Adipose tissue (tissue), 3 donors: ENCODE results near the gene INPP5D. TPM values are rescaled to one million over a fixed set of nuclear protein-coding genes. Genes with fewer than 3 reads are reported as not detected.
"Not testable (repeated sequence)": the region's sequence is repeated elsewhere in the genome, so short reads cannot be mapped to it uniquely, and the experiment has no call there.

ENCODE experiments used
- H3K27ac ChIP-seq: one replicate; pipeline ENCODE4 v1.5.1; 2013; ENCODE audit warnings: low read depth, low read length
- WGBS, 3 donors: extraction: QIAGEN DNeasy Blood & Tissue Kit; methylation state at CpG; one replicate each; pipeline ENCODE4 v1.1.7; 2013; 5-methylcytosine and 5-hydroxymethylcytosine counted together
- polyA plus RNA-seq, 3 donors: library from polyadenylated mRNA; stranded (reverse); fragments of 200-250 nt; gene quantifications; one replicate each; pipeline ENCODE4 v1.2.3, GENCODE V29; 2013
- donor health status: healthy with polysubstance abuse.
- donor health status: Bipolar disorder and iron deficiency.
- donor health status: healthy.

INPP5D gene
- polyA plus RNA-seq, 3 donors = 2.8 to 15.2 (median 8.1) TPM

- no peak overlapping the region for H3K27ac ChIP-seq
- WGBS, 3 donors = 91 to 98% (median 96%) methylated on average over 3 of the region's 3 CpGs
Measured at GRCh38 chr2:233143700-233144331, 83.7 kb downstream of the INPP5D start.

- no peak overlapping the region for H3K27ac ChIP-seq
- WGBS, 3 donors = 79 to 94% (median 94%) methylated on average over 8 of the region's 8 CpGs
Measured at GRCh38 chr2:233145726-233146125, 85.6 kb downstream of the INPP5D start.

- WGBS, 3 donors = 87 to 91% (median 89%) methylated on average over 11 of the region's 11 CpGs
- H3K27ac ChIP-seq = no peak overlapping the region
Measured at GRCh38 chr2:233146194-233146593, 86.1 kb downstream of the INPP5D start.

GRCh38 chr2:233147136-233147828 is 87.1 kb downstream of the INPP5D start:
- H3K27ac ChIP-seq = no peak overlapping the region
- WGBS, 3 donors = 72 to 88% (median 86%) methylated on average over 22 of the region's 22 CpGs

GRCh38 chr2:233147829-233148167 is 87.7 kb downstream of the INPP5D start:
- 72 to 93% (median 92%) methylated on average over 1 of the region's 1 CpG for WGBS, 3 donors
- H3K27ac ChIP-seq = no peak overlapping the region

- WGBS, 3 donors = 79 to 87% (median 84%) methylated on average over 10 of the region's 10 CpGs
- no peak overlapping the region for H3K27ac ChIP-seq
Measured at GRCh38 chr2:233148354-233148753, 88.2 kb downstream of the INPP5D start.

- no peak overlapping the region for H3K27ac ChIP-seq
- WGBS, 3 donors = 21 to 57% (median 39%) methylated on average over 5 of the region's 5 CpGs
Measured at GRCh38 chr2:233152541-233152940, 92.4 kb downstream of the INPP5D start.

GRCh38 chr2:233153146-233153798 is 93.1 kb downstream of the INPP5D start:
- H3K27ac ChIP-seq = no peak overlapping the region
- 81 to 88% (median 82%) methylated on average over 9 of the region's 9 CpGs for WGBS, 3 donors

GRCh38 chr2:233156001-233156400 is 95.9 kb downstream of the INPP5D start:
- H3K27ac ChIP-seq = no peak overlapping the region
- WGBS, 3 donors = 69 to 95% (median 83%) methylated on average over 4 of the region's 4 CpGs

- WGBS, 3 donors = 77 to 97% (median 93%) methylated on average over 5 of the region's 5 CpGs
- not testable (repeated sequence) for H3K27ac ChIP-seq
Measured at GRCh38 chr2:233156461-233156860, 96.3 kb downstream of the INPP5D start.

- WGBS, 3 donors = 66 to 84% (median 72%) methylated on average over 11 of the region's 11 CpGs
- no peak overlapping the region for H3K27ac ChIP-seq
Measured at GRCh38 chr2:233161730-233162129, 101.6 kb downstream of the INPP5D start.

GRCh38 chr2:233162770-233163169 is 102.6 kb downstream of the INPP5D start:
- H3K27ac ChIP-seq = no peak overlapping the region
- WGBS, 3 donors = 76 to 87% (median 85%) methylated on average over 8 of the region's 8 CpGs

- H3K27ac ChIP-seq = no peak overlapping the region
- WGBS, 3 donors = 67 to 76% (median 72%) methylated on average over 18 of the region's 18 CpGs
Measured at GRCh38 chr2:233163486-233164103, 103.5 kb downstream of the INPP5D start.

- WGBS, 3 donors = 75 to 84% (median 76%) methylated on average over 17 of the region's 17 CpGs
- H3K27ac ChIP-seq = no peak overlapping the region
Measured at GRCh38 chr2:233164128-233164635, 104.0 kb downstream of the INPP5D start.

GRCh38 chr2:233164967-233165366 is 104.8 kb downstream of the INPP5D start:
- 76 to 84% (median 76%) methylated on average over 4 of the region's 4 CpGs for WGBS, 3 donors
- no peak overlapping the region for H3K27ac ChIP-seq

- no peak overlapping the region for H3K27ac ChIP-seq
- 57 to 73% (median 68%) methylated on average over 4 of the region's 4 CpGs for WGBS, 3 donors
Measured at GRCh38 chr2:233165543-233165894, 105.4 kb downstream of the INPP5D start.

GRCh38 chr2:233165895-233166661 is 105.9 kb downstream of the INPP5D start:
- no peak overlapping the region for H3K27ac ChIP-seq
- WGBS, 3 donors = 27 to 55% (median 32%) methylated on average over 18 to 19 of the region's 19 CpGs

- no peak overlapping the region for H3K27ac ChIP-seq
- WGBS, 3 donors = 74 to 88% (median 83%) methylated on average over 4 of the region's 4 CpGs
Measured at GRCh38 chr2:233168445-233168844, 108.3 kb downstream of the INPP5D start.
